ENCODE measurements around the gene KNDC1.

The KNDC1 gene

DNA sequence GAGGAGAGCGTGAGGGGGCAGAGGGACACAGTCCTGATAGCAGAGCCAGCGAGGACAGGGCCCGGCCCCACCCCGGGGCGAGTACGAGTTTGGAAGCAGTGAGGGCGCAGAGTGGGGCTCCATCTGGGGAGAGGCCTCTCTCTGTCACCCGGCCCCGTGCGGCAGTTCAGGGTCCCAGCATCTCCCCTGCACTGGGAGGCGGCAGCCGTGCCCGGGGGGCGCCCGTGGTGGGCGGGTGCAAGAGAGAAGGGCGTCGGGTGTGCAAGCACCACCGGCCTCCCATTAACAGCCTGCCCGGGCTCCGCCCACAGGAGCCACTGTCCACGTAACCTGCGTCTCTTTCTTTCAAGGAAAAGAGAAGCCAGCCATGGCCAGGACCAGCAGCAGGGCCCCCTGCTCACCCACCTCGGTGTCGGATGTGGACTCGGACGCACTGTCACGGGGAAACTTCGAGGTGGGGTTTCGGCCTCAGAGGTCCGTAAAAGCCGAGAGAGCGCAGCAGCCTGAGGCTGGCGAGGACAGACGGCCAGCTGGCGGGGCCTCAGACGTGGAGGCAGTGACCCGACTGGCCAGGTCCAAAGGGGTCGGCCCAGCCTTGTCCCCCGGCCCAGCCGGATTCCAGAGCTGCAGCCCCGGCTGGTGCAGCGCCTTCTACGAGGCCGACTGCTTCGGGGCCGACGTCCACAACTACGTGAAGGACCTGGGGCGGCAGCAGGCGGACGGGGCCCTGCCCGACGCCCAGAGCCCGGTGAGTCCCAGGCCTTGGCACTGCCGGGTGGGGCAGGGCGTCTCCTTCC is 41.3 kb downstream of the KNDC1 start:
- Histone ChIP-seq H3K27me3 (ENCODE audit: insufficient read depth, low read length) (no peaks in the 10 kb centered on the region), H4K20me1 (ENCODE audit: insufficient read depth, low read length) (no peaks in the 10 kb centered on the region), H3K27ac (ENCODE audit: low read depth, low read length, poor library complexity, severe bottlenecking) (no peak overlapping the region), H3K4me2 (ENCODE audit: low read length) (no peak overlapping the region), H3K36me3 (ENCODE audit: insufficient read depth, low read length) (no peaks in the 10 kb centered on the region), H3K9me2 (ENCODE audit: low read depth, low read length) (no peaks in the 10 kb centered on the region), H3K9me3 (ENCODE audit: low read length) (no peaks in the 10 kb centered on the region), H3K4me1 (ENCODE audit: insufficient read depth, low read length, severe bottlenecking) (no peaks in the 10 kb centered on the region), H3F3A (ENCODE audit: insufficient read depth, low read length) (no peaks in the 10 kb centered on the region), H3K79me2 (ENCODE audit: insufficient read depth, low read length) (no peaks in the 10 kb centered on the region), H2AFZ (ENCODE audit: low read length) (no peak overlapping the region), H3K4me3 (ENCODE audit: low read depth, low read length, poor library complexity, severe bottlenecking) (no peak overlapping the region), H3K9ac (ENCODE audit: low read length) (no peak overlapping the region)
- TF ChIP-seq CTCF (IDR thresholded peaks at IDR 0.05; ENCODE audit: low read length) = no peak
- no peak for TF ChIP-seq EZH2 (IDR thresholded peaks at IDR 0.05; ENCODE audit: borderline replicate concordance, low read length)

DNA sequence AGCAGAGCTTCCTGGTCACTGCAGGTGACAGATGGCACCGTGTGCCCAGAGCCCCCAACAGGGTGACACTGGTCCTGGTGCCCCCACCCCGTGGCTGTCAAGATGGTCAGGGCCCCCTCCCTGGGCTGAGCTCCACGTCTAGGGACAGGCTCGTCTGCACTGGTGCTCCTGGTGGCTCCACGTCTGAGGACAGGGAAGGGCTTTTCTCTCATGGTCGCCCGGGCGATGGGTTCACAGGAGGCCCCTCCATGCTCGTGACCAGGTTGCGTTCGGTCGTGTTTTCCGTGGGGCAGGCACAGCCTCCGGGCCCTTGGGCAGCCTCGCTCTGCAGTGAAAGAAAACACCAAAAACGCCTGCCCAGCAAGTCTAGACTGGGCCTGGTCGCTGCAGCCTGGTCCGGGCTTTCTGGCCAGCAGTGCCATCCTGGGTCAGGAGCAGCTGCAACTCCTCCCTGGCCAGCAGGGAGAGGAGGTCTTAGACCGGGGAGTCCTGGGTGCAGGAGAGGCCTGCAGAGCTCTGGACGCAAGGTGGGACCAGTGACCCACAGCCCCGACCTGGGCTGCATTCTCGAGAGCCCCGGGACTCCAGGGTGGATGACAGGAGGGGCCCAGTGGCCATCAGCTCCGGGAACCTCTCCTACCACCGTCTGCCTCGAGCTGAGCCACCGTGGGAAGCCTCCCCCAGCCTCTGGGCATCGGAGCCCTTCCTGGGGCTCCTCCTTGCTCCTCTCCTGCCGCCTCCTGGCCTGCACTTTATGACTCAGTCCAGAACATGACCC is 42.1 kb downstream of the KNDC1 start:
- no peaks in the 10 kb centered on the region for H3K9me2 ChIP-seq (ENCODE audit: low read depth, low read length)
- H3F3A ChIP-seq (ENCODE audit: insufficient read depth, low read length) = no peaks in the 10 kb centered on the region
- no peak for TF ChIP-seq EZH2 (IDR thresholded peaks at IDR 0.05; ENCODE audit: borderline replicate concordance, low read length)
- TF ChIP-seq CTCF (IDR thresholded peaks at IDR 0.05; ENCODE audit: low read length) = no peak
- no peak overlapping the region for H3K4me3 ChIP-seq (ENCODE audit: low read depth, low read length, poor library complexity, severe bottlenecking)
- H3K9ac ChIP-seq (ENCODE audit: low read length) = no peak overlapping the region
- no peaks in the 10 kb centered on the region for H3K9me3 ChIP-seq (ENCODE audit: low read length)
- H2AFZ ChIP-seq (ENCODE audit: low read length) = no peak overlapping the region
- no peaks in the 10 kb centered on the region for H3K36me3 ChIP-seq (ENCODE audit: insufficient read depth, low read length)
- H3K4me1 ChIP-seq (ENCODE audit: insufficient read depth, low read length, severe bottlenecking) = no peaks in the 10 kb centered on the region
- H4K20me1 ChIP-seq (ENCODE audit: insufficient read depth, low read length) = no peaks in the 10 kb centered on the region
- no peak overlapping the region for H3K27ac ChIP-seq (ENCODE audit: low read depth, low read length, poor library complexity, severe bottlenecking)
- no peaks in the 10 kb centered on the region for H3K27me3 ChIP-seq (ENCODE audit: insufficient read depth, low read length)
- no peak overlapping the region for H3K4me2 ChIP-seq (ENCODE audit: low read length)
- no peaks in the 10 kb centered on the region for H3K79me2 ChIP-seq (ENCODE audit: insufficient read depth, low read length)

- Histone ChIP-seq H2AFZ (ENCODE audit: low read length) (no peak overlapping the region), H3K27ac (ENCODE audit: low read depth, low read length, poor library complexity, severe bottlenecking) (no peak overlapping the region), H3K27me3 (ENCODE audit: insufficient read depth, low read length) (no peaks in the 10 kb centered on the region), H3K36me3 (ENCODE audit: insufficient read depth, low read length) (no peaks in the 10 kb centered on the region), H4K20me1 (ENCODE audit: insufficient read depth, low read length) (no peaks in the 10 kb centered on the region), H3K79me2 (ENCODE audit: insufficient read depth, low read length) (no peaks in the 10 kb centered on the region), H3K4me2 (ENCODE audit: low read length) (no peak overlapping the region), H3F3A (ENCODE audit: insufficient read depth, low read length) (no peaks in the 10 kb centered on the region), H3K4me1 (ENCODE audit: insufficient read depth, low read length, severe bottlenecking) (no peaks in the 10 kb centered on the region), H3K9me3 (ENCODE audit: low read length) (no peaks in the 10 kb centered on the region), H3K9ac (ENCODE audit: low read length) (no peak overlapping the region), H3K9me2 (ENCODE audit: low read depth, low read length) (no peaks in the 10 kb centered on the region), H3K4me3 (ENCODE audit: low read depth, low read length, poor library complexity, severe bottlenecking) (no peak overlapping the region)
- no peak for TF ChIP-seq EZH2 (IDR thresholded peaks at IDR 0.05; ENCODE audit: borderline replicate concordance, low read length)
- no peak for TF ChIP-seq CTCF (IDR thresholded peaks at IDR 0.05; ENCODE audit: low read length)
Observed at GRCh38 chr10:133202778-133203651, 43.0 kb downstream of the KNDC1 start.
